HFF-Myc (cell line): ENCODE results near the gene CABP2.

Experiments used
- DNase-seq: peaks from one replicate; pipeline ENCODE4 v3.0.0-alpha.2; 2011; ENCODE audit warnings: low read depth; ENCODE audit errors: extremely low read depth
- H3K4me3 ChIP-seq: replicated peaks from 2 replicates; pipeline ENCODE4 v1.5.1; 2011; ENCODE audit warnings: low read depth, mild to moderate bottlenecking, control low read depth, low read length
- CTCF ChIP-seq: IDR thresholded peaks from 2 replicates; pipeline ENCODE4 v1.5.1; 2012; ENCODE audit warnings: mild to moderate bottlenecking, low read depth, low read length, control low read depth; ENCODE audit errors: missing control alignments

The CABP2 gene

DNA sequence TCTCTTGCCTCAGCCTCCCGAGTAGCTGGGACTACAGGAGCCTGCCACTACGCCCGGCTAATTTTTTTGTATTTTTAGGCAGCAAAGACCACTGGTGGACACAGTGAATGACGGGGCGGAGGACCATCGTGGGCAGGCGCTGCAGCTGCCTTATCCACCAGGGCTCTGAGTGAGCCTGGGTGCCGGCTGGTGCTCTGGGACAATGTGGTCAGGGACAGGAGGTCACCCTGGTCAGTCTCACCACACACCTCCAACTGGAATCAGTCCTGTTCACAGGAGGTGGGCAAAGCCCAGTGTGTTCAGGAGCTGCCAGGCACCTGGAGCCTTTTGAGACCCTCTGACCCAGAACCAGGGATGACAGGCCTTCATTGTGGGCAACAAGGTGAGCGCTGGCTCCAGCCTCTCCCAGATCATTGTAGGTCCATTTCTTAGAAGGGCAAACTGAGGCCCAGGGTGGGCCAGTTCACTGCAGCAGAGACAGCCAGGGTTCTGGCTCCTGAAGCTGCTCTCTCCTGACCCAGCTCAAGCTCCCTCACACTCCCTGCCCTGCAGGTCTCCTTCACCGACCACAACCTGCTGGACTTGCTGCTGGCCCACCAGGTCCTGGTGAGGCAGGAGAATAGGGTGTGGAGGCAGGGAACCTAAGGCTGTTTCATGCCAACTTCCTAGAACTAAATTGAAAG lies 15.7 kb upstream of the CABP2 start:
- no peak for TF ChIP-seq CTCF
- no peak overlapping the region for H3K4me3 ChIP-seq
- no peak for DNase-seq

DNA sequence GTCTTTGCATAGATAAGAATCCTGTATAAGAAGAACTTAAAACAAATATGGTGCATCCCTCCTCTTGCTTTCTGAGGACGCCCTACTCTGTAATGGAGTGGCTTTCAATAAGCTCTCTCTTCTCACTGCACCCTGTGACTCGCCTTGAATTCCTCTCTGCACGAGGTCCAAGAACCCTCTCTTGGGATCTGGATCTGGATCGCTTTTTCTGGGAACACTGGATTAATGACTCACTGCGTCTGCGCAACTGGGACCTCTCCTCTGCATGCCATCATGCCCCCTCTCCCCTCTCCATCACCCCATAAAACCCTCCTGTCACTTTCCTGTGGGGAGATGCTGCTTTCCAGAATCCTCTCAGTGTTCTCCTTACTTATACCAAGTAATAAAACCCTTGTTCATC lies 15.1 kb upstream of the CABP2 start:
- no peak for TF ChIP-seq CTCF
- H3K4me3 ChIP-seq, result no peak overlapping the region
- DNase-seq, result no peak

DNA sequence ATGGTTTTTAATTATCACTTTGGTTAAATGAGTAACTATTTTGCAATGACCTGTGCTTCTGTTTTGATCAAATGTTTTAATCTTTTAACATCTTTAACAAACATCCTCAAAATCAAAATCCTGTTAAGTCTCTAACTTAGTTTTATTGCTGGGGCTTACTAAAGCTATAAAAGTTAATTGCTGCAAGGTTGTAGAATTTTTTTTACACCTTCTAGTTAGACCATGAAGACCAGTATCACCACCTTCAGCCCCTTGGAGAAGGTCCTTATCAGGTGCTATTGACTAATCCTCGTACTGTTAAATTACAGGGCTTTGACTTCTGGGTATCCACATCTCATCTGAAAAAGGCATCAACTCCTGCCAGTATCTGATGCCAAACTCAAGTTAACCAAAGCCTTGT lies 12.3 kb upstream of the CABP2 start:
- no peak for DNase-seq
- no peak overlapping the region for H3K4me3 ChIP-seq
- no peak for TF ChIP-seq CTCF

DNA sequence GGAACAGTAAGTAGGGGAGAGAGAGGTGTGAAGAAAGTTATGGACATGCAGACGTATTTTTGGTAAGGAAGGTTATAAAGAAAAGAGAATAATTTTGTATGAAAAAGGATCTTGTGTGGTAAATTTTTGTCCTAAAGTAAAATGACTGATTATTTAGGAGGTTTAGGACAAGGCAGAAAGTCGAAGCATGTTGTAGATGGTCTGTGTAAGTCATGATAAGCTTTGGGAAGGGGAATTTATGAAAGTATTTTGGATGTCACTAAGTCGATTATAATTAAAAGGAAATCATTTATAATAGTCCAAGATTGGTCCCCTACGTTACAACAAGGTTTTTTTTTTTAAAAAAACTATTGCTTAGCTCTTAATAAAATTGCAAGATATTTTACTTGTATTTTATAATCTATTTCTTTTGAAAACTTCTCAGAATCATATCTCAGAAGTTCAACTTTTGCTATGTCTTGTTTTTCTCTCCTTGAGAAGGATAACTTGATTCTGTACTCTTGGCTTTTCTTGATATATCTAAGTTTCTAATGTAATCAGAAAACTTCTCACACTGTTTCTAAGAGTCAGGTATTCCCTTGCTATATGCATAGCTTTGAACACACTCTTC lies 10.9 kb upstream of the CABP2 start:
- no peak for DNase-seq
- no peak for TF ChIP-seq CTCF
- no peak overlapping the region for H3K4me3 ChIP-seq

DNA sequence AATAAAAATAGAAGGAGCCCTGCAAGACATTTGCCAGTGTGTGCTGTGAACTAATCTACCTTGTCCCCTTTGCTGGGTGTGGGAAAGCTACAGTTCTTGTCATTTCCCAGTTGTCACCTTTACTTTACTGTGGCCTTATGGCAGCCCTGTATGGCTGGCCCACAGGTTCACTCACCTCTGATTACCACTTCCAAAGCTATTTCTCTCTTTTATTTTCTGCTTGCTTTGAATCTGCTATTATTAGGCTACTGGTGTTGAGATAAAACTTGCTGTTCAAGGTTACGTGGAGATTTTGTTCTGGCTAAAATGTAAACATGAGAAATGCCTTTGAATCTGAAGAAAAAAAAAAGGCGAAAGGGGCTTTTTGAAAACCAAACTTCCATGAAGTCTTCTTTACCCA lies 9.6 kb upstream of the CABP2 start:
- no peak overlapping the region for H3K4me3 ChIP-seq
- no peak for TF ChIP-seq CTCF
- no peak for DNase-seq

- H3K4me3 ChIP-seq, result no peak overlapping the region
- no peak for DNase-seq
- TF ChIP-seq CTCF, result no peak
Measured at GRCh38 chr11:67530282-67530592, 7.0 kb upstream of the CABP2 start.

DNA sequence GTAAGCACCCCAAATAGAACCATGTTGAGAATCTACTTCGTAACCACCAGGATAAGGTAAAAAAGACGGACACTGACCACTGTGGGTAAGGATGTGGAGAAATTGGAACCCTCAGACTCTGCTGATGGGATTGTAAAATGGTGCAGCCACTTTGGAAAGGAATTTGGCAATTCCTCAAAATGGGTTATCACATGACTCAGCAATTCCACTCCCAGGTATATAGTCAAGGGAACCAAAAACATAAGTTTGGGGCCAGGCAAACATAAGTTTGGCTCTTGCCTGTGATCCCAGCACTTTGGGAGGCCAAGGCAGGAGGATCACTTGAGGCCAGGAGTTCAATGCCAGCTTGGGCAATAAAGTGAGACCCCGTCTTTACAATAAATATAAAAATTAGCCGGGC lies 5.1 kb upstream of the CABP2 start:
- H3K4me3 ChIP-seq, result no peak overlapping the region
- DNase-seq, result no peak
- TF ChIP-seq CTCF, result no peak
